GM10266 (cell line): ENCODE measurements around the gene EIF4G1.

Source experiments
- DNase-seq: peaks from one replicate; pipeline ENCODE4 v3.0.0; 2012; ENCODE audit errors: extremely low spot score
- TF ChIP-seq, protein P1 (sequence below): IDR thresholded peaks from 2 replicates; pipeline ENCODE4 v1.5.1; 2012; ENCODE audit warnings: mild to moderate bottlenecking, low read depth; ENCODE audit not compliant: control insufficient read depth, insufficient read depth; ENCODE audit errors: missing control alignments

The EIF4G1 gene

DNA sequence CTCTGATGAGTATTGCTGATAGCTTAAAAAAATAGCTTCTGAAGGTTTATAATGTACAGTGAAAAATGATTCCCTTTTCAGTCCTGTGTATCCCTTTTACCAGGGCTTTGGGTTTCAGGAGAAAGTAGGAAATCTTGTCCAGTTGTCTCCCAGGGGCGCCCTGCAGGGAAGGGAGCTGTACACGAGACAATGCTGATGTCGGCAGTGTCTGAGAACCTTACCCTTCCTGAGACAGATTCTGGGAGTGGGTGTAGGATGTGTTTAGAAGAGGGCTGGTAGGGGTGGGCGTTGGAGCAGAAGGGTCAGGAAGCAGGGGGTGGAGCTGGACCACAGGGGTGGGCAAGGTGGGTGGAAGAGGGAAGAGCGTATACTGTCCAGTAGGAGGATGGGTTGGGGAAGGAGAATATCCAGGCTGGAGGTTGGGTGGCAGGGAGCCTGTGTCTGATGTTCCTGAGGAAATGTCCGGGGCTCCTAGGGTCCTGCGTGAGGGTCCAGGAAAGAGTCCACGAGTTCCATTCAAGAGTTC is 58.0 kb downstream of the EIF4G1 start:
- DNase-seq: no peak
- TF ChIP-seq, protein P1, sequence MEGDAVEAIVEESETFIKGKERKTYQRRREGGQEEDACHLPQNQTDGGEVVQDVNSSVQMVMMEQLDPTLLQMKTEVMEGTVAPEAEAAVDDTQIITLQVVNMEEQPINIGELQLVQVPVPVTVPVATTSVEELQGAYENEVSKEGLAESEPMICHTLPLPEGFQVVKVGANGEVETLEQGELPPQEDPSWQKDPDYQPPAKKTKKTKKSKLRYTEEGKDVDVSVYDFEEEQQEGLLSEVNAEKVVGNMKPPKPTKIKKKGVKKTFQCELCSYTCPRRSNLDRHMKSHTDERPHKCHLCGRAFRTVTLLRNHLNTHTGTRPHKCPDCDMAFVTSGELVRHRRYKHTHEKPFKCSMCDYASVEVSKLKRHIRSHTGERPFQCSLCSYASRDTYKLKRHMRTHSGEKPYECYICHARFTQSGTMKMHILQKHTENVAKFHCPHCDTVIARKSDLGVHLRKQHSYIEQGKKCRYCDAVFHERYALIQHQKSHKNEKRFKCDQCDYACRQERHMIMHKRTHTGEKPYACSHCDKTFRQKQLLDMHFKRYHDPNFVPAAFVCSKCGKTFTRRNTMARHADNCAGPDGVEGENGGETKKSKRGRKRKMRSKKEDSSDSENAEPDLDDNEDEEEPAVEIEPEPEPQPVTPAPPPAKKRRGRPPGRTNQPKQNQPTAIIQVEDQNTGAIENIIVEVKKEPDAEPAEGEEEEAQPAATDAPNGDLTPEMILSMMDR: no peak

- TF ChIP-seq, protein P1: no peak
- no peak for DNase-seq
Observed at GRCh38 chr3:184372911-184373310, 58.5 kb downstream of the EIF4G1 start.

GRCh38 chr3:184373422-184373821 is 59.0 kb downstream of the EIF4G1 start:
- DNase-seq: no peak
- TF ChIP-seq, protein P1: no peak

DNA sequence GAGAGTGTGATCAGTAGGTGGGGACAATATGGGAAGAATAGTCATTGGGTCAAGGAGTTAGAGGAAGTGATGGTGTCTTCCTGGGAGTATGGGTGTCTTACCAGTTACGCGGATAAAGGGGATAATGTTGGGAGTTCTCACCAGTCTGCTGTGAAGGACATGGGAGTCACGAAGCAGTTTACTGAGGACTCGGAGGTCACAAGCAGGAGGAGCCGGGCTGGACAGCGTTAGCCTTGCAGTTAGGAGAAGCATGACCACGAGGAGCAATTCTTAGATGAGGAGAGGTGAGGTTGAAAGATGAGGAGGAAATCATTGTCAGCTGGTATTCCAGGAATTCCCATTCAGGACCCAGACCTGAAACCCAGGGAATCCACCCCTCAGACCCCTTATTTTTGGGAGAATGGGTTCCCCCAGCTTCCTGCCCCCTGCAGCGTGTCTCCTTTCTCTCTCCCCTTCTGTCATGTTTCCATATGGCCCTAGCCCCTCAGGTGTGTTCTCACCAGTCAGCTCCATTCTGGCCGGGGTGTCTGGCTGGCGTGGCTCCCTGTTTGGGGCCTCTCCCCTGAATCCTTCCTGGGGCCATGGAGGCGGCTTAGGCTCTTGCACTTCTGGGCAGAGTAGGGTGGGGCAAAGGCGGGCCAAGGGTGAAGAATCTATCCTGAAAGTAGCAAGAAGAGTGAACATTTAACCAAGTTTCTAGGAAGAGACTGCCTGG is 61.5 kb downstream of the EIF4G1 start:
- DNase-seq: no peak
- TF ChIP-seq, protein P1: no peak

DNA sequence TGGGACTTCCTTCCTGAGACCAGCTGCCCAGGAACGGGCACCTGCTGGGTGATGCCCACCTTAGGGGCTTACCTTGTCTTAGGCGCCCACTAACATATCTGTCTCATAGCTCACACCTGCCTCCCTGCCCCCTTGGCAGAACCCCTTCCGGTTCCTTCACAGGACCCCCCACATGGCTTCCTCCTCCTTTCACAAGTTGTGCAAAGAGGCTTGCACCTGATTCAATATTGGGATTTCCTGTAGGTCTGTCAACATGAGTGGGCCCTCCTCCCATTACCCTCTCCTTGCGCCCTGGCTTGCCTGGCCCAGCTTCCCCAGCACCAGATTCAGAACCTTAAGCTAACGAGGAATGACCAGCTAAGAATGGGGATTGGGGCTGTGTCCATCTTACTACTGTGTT is 63.0 kb downstream of the EIF4G1 start:
- DNase-seq: no peak
- TF ChIP-seq, protein P1: no peak

DNA sequence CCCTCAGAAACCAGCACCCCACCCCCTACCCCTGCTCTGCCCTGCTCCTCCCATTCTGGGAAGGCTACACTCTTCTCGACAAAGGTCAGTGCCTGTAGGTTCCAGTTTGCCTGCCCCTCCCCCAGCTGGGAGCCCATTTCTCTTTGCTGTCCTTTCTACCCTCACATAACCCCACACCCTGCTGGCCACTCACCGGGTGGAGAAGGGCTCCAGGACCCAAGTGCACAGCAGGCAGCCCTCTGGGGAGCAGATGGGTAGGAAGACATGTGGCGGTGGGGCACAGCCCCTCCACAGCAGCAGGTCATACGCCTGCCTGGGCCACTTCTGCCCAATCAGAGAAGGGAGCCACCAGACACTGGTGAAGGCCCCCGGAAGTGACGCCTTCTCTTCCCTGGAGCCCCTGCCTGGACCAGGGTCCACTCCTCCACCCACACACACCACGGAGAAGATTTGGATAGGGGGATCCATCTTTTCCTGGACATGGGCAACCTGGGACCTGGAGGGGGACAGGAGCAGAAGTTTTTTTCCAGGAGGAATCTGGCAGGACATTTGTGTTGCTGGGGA is 63.6 kb downstream of the EIF4G1 start, which contains the start of gene THPO:
Gene THPO (minus strand): TSS at position 326 of the 564 bp plus-strand sequence. CDS start 1,948 bp downstream, outside the sequence.
- no peak for DNase-seq
- TF ChIP-seq, protein P1: no peak
